Measurements from ENCODE around the gene ABCC2. TPM values are rescaled to one million over a fixed set of nuclear protein-coding genes. Genes with fewer than 3 reads are reported as not detected.

ABCC2 gene
- polyA plus RNA-seq, 1 donor from 2014 or later, result 2.0 TPM

DNA sequence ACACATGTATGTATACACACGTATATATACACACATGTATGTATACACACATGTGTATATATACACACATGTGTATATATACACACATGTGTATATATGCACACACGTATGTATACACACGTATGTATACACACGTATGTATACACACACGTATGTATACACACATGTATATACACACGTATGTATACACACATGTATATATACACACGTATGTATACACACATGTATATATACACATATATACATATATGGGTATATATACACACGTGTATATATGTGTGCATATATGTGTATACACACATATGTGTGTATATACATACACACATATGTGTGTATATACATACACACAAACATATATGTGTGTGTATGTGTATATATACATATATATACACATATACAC lies 31.7 kb downstream of the ABCC2 start:
- H3K4me2 ChIP-seq (ENCODE audit: low read length), result no peak overlapping the region
- H4K20me1 ChIP-seq (ENCODE audit: insufficient read depth), result no peaks in the 10 kb centered on the region
- H3K9me3 ChIP-seq (ENCODE audit: low read length), result no peaks in the 10 kb centered on the region
- no peak overlapping the region for H3K4me3 ChIP-seq (ENCODE audit: low read length)
- no peaks in the 10 kb centered on the region for H3K79me2 ChIP-seq (replicated peaks; ENCODE audit: insufficient read depth, low read length)
- no peak overlapping the region for H2AFZ ChIP-seq (ENCODE audit: low read depth, low read length)
- H3K9me2 ChIP-seq (ENCODE audit: insufficient read depth, low read length), result no peaks in the 10 kb centered on the region
- H3K9ac ChIP-seq (ENCODE audit: low read length), result no peak overlapping the region
- no peaks in the 10 kb centered on the region for H3F3A ChIP-seq (ENCODE audit: insufficient read depth, low read length, poor library complexity, severe bottlenecking)
- H3K36me3 ChIP-seq (ENCODE audit: insufficient read depth, low read length), result no peaks in the 10 kb centered on the region
- H3K27ac ChIP-seq (ENCODE audit: low read length), result no peak overlapping the region
- H3K27me3 ChIP-seq (ENCODE audit: insufficient read depth, low read depth, low read length), result no peaks in the 10 kb centered on the region
- no peak for TF ChIP-seq EZH2 (IDR thresholded peaks at IDR 0.05; ENCODE audit: borderline replicate concordance, insufficient read depth, low read length, poor library complexity, severe bottlenecking)
- TF ChIP-seq TAF1 (IDR thresholded peaks at IDR 0.05; ENCODE audit: low read depth), result no peak
- TF ChIP-seq POLR2AphosphoS5 (IDR thresholded peaks at IDR 0.05), result no peak
- TF ChIP-seq RAD21 (conservative IDR thresholded peaks at IDR 0.05), result no peak
- no peak for TF ChIP-seq SMC3 (conservative IDR thresholded peaks at IDR 0.05; ENCODE audit: poor library complexity)
- TF ChIP-seq EP300 (conservative IDR thresholded peaks at IDR 0.05; ENCODE audit: poor library complexity, severe bottlenecking), result no peak
- no peak for TF ChIP-seq MXI1 (conservative IDR thresholded peaks at IDR 0.05; ENCODE audit: poor library complexity, severe bottlenecking)
- TF ChIP-seq, protein P1, sequence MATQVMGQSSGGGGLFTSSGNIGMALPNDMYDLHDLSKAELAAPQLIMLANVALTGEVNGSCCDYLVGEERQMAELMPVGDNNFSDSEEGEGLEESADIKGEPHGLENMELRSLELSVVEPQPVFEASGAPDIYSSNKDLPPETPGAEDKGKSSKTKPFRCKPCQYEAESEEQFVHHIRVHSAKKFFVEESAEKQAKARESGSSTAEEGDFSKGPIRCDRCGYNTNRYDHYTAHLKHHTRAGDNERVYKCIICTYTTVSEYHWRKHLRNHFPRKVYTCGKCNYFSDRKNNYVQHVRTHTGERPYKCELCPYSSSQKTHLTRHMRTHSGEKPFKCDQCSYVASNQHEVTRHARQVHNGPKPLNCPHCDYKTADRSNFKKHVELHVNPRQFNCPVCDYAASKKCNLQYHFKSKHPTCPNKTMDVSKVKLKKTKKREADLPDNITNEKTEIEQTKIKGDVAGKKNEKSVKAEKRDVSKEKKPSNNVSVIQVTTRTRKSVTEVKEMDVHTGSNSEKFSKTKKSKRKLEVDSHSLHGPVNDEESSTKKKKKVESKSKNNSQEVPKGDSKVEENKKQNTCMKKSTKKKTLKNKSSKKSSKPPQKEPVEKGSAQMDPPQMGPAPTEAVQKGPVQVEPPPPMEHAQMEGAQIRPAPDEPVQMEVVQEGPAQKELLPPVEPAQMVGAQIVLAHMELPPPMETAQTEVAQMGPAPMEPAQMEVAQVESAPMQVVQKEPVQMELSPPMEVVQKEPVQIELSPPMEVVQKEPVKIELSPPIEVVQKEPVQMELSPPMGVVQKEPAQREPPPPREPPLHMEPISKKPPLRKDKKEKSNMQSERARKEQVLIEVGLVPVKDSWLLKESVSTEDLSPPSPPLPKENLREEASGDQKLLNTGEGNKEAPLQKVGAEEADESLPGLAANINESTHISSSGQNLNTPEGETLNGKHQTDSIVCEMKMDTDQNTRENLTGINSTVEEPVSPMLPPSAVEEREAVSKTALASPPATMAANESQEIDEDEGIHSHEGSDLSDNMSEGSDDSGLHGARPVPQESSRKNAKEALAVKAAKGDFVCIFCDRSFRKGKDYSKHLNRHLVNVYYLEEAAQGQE (IDR thresholded peaks at IDR 0.05; ENCODE audit: borderline replicate concordance), result no peak
- TF ChIP-seq, protein P2, sequence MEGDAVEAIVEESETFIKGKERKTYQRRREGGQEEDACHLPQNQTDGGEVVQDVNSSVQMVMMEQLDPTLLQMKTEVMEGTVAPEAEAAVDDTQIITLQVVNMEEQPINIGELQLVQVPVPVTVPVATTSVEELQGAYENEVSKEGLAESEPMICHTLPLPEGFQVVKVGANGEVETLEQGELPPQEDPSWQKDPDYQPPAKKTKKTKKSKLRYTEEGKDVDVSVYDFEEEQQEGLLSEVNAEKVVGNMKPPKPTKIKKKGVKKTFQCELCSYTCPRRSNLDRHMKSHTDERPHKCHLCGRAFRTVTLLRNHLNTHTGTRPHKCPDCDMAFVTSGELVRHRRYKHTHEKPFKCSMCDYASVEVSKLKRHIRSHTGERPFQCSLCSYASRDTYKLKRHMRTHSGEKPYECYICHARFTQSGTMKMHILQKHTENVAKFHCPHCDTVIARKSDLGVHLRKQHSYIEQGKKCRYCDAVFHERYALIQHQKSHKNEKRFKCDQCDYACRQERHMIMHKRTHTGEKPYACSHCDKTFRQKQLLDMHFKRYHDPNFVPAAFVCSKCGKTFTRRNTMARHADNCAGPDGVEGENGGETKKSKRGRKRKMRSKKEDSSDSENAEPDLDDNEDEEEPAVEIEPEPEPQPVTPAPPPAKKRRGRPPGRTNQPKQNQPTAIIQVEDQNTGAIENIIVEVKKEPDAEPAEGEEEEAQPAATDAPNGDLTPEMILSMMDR (IDR thresholded peaks at IDR 0.05; ENCODE audit: poor library complexity, severe bottlenecking), result no peak

DNA sequence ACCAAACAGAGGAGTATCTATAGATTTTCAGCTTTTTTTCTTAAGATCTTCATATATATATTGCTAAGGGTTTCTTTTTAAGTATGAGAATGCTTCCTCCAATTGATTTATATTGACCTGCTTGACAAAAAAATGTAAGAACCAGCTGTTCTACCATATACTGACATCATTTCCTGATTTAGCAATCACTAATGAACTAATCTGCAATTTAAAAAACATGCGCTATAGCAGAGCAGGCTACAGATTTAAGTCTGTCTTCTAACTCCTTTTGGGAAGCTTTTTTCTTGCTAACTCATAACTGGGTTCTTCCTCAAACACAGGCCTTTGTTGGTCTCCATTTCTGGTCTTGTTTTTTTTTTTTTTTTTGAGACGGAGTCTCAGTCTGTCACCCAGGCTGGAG lies 33.2 kb downstream of the ABCC2 start:
- Histone ChIP-seq H3K9me2 (ENCODE audit: insufficient read depth, low read length) (no peaks in the 10 kb centered on the region), H3K27me3 (ENCODE audit: insufficient read depth, low read depth, low read length) (no peaks in the 10 kb centered on the region), H3K9me3 (ENCODE audit: low read length) (no peaks in the 10 kb centered on the region), H3K4me2 (ENCODE audit: low read length) (no peak overlapping the region), H2AFZ (ENCODE audit: low read depth, low read length) (no peak overlapping the region), H3K9ac (ENCODE audit: low read length) (no peak overlapping the region), H3K4me3 (ENCODE audit: low read length) (no peak overlapping the region), H4K20me1 (ENCODE audit: insufficient read depth) (no peaks in the 10 kb centered on the region), H3K79me2 (replicated peaks; ENCODE audit: insufficient read depth, low read length) (no peaks in the 10 kb centered on the region), H3K36me3 (ENCODE audit: insufficient read depth, low read length) (no peaks in the 10 kb centered on the region), H3F3A (ENCODE audit: insufficient read depth, low read length, poor library complexity, severe bottlenecking) (no peaks in the 10 kb centered on the region), H3K27ac (ENCODE audit: low read length) (no peak overlapping the region)
- TF ChIP-seq MXI1 (conservative IDR thresholded peaks at IDR 0.05; ENCODE audit: poor library complexity, severe bottlenecking) (no peak), EZH2 (IDR thresholded peaks at IDR 0.05; ENCODE audit: borderline replicate concordance, insufficient read depth, low read length, poor library complexity, severe bottlenecking) (no peak), SMC3 (conservative IDR thresholded peaks at IDR 0.05; ENCODE audit: poor library complexity) (no peak), POLR2AphosphoS5 (IDR thresholded peaks at IDR 0.05) (no peak)
